K562 (cell line): ENCODE results near the gene TSKS. TPM values are rescaled to one million over a fixed set of nuclear protein-coding genes. Genes with fewer than 3 reads are reported as not detected.

Source experiments
- BRF1 ChIP-seq: IDR thresholded peaks from 3 replicates; pipeline ENCODE4 v1.6.1; 2011; ENCODE audit warnings: borderline replicate concordance, mild to moderate bottlenecking; ENCODE audit not compliant: insufficient read length; ENCODE audit errors: extremely low read depth
- CBFA2T2 ChIP-seq: fragments of 450-650 bp; conservative IDR thresholded peaks from 2 replicates; pipeline ENCODE4 v1.6.1; 2017; ENCODE audit warnings: mild to moderate bottlenecking
- CBX1 ChIP-seq: sonication (generic); IDR thresholded peaks from 2 replicates; pipeline ENCODE4 v1.6.1; 2016; ENCODE audit warnings: antibody characterized with exemption, low read depth, mild to moderate bottlenecking
- FOXK2 ChIP-seq, 2 experiments: fragments of 450-650 bp; IDR thresholded peaks in 1 of 2; conservative IDR thresholded peaks in 1 of 2; 2 replicates each; pipeline ENCODE4 v1.6.1; 2016; ENCODE audit warnings: low read depth in 2 of 2, mild to moderate bottlenecking in 1 of 2
- FUS ChIP-seq: fragments of 200-400 bp; formaldehyde crosslinking; optimal IDR thresholded peaks from 2 replicates; pipeline ENCODE3; 2017; ENCODE audit warnings: low read depth, low read length
- HDGF ChIP-seq: fragments of 450-650 bp; IDR thresholded peaks from 2 replicates; pipeline ENCODE4 v1.6.1; 2016
- MTA2 ChIP-seq: fragments of 450-650 bp; IDR thresholded peaks from 2 replicates; pipeline ENCODE4 v1.6.1; 2016; ENCODE audit warnings: low read depth
- NR2C1 ChIP-seq, 2 experiments: fragments of 450-650 bp; IDR thresholded peaks; 2 replicates each; pipeline ENCODE4 v1.6.1; 2017; ENCODE audit warnings: mild to moderate bottlenecking in 2 of 2, antibody characterized with exemption in 1 of 2, inconsistent platforms in 1 of 2, missing compliant biosample characterization in 1 of 2, missing genetic modification characterization in 1 of 2
- PCBP1 ChIP-seq: fragments of 200-400 bp; formaldehyde crosslinking; IDR thresholded peaks from 2 replicates; pipeline ENCODE4 v1.6.1; 2018; ENCODE audit warnings: mild to moderate bottlenecking, low read depth, low read length; ENCODE audit not compliant: poor library complexity, severe bottlenecking
- PHF20 ChIP-seq: fragments of 450-650 bp; IDR thresholded peaks from 2 replicates; pipeline ENCODE4 v1.6.1; 2018; ENCODE audit not compliant: partially characterized antibody
- PRMT5 ChIP-seq: sonication (generic); formaldehyde crosslinking; IDR thresholded peaks from 2 replicates; pipeline ENCODE4 v1.5.0; 2020; ENCODE audit warnings: missing genetic modification reagents
- RBM22 ChIP-seq: fragments of 200-400 bp; formaldehyde crosslinking; IDR thresholded peaks from 2 replicates; pipeline ENCODE4 v1.6.1; 2018; ENCODE audit warnings: low read length, low read depth; ENCODE audit not compliant: poor library complexity, severe bottlenecking
- RBM25 ChIP-seq: fragments of 200-400 bp; formaldehyde crosslinking; IDR thresholded peaks from 2 replicates; pipeline ENCODE4 v1.6.1; 2018; ENCODE audit warnings: low read length, low read depth, moderate library complexity; ENCODE audit not compliant: severe bottlenecking
- SUPT5H ChIP-seq: fragments of 450-650 bp; IDR thresholded peaks from 2 replicates; pipeline ENCODE4 v1.6.1; 2016
- TSC22D4 ChIP-seq: fragments of 450-650 bp; IDR thresholded peaks from 2 replicates; pipeline ENCODE4 v1.6.1; 2016; ENCODE audit warnings: missing genetic modification characterization, missing biosample characterization, control low read depth
- ZBTB7A ChIP-seq: IDR thresholded peaks from 2 replicates; pipeline ENCODE4 v1.6.1; 2011; ENCODE audit warnings: low read depth, mild to moderate bottlenecking, low read length, moderate library complexity, borderline replicate concordance; ENCODE audit not compliant: control insufficient read depth
- ZKSCAN3 ChIP-seq: fragments of 250-450 bp; sonication (Bioruptor Pico); IDR thresholded peaks from 2 replicates; pipeline ENCODE4 v1.4.0; 2020
- ZNF121 ChIP-seq: sonication (generic); formaldehyde crosslinking; conservative IDR thresholded peaks from 2 replicates; pipeline ENCODE4 v1.8.0; 2022; ENCODE audit warnings: missing genetic modification reagents
- ZNF282 ChIP-seq: sonication (generic); formaldehyde crosslinking; IDR thresholded peaks from 2 replicates; pipeline ENCODE4 v1.8.1; 2023; ENCODE audit warnings: missing genetic modification reagents
- ZNF561 ChIP-seq: fragments of 450-650 bp; formaldehyde crosslinking; conservative IDR thresholded peaks from 2 replicates; pipeline ENCODE4 v1.4.0; 2020; ENCODE audit warnings: mild to moderate bottlenecking, moderate library complexity
- ZNF57 ChIP-seq: fragments of 450-650 bp; formaldehyde crosslinking; IDR thresholded peaks from 2 replicates; pipeline ENCODE4 v1.4.0; 2020; ENCODE audit warnings: mild to moderate bottlenecking, moderate library complexity
- polyA plus RNA-seq, 8 experiments: library from polyadenylated mRNA; depleted of rRNA in 4 of 8; stranded (reverse) in 5 of 8; unstranded in 3 of 8; fragments of >200 nt; fragmentation: Nextera tagmentation in 2 of 8; fragmentation: Illumina TruSeq in 1 of 8; extraction: Ambion mirVana in 2 of 8; extraction: Trizol in 1 of 8; gene quantifications; 2 replicates each; pipeline versions ENCODE4 v1.2.1 to v1.2.3, GENCODE V29; 2011 to 2014; ENCODE audit warnings: inconsistent platforms in 1 of 8, missing spikeins in 1 of 8
- total RNA-seq, 7 experiments: library from RNA; depleted of rRNA in 6 of 7; stranded (reverse); fragments of >200 nt in 6 of 7; fragmentation: Illumina TruSeq in 2 of 7; extraction: Trizol in 2 of 7; gene quantifications; 2 replicates each; pipeline versions ENCODE4 v1.2.1 to v1.2.3, GENCODE V29; 2011 to 2021; ENCODE audit warnings: low replicate concordance in 1 of 7
- TF ChIP-seq, protein P1 (sequence below): fragments of 450-650 bp; IDR thresholded peaks from 2 replicates; pipeline ENCODE4 v1.6.1; 2016; ENCODE audit warnings: mild to moderate bottlenecking
- TF ChIP-seq, protein P2 (sequence below): fragments of 250-450 bp; sonication (Bioruptor Pico); IDR thresholded peaks from 2 replicates; pipeline ENCODE4 v1.9.0; 2021; ENCODE audit warnings: mild to moderate bottlenecking
- TF ChIP-seq, protein P3 (sequence below): fragments of 450-650 bp; IDR thresholded peaks from 2 replicates; pipeline ENCODE4 v1.6.1; 2016; ENCODE audit warnings: missing biosample characterization, missing genetic modification characterization
- TF ChIP-seq, protein P4 (sequence below): fragments of 450-650 bp; IDR thresholded peaks from 2 replicates; pipeline ENCODE4 v1.6.1; 2018; ENCODE audit not compliant: partially characterized antibody

Gene TSKS
- total and polyA plus RNA-seq, 9 of the 15 experiments (the other 6 are each of a cell fraction or from before 2014, with no cell fraction given) = 0.14 to 4.5 (median 0.80) TPM

DNA sequence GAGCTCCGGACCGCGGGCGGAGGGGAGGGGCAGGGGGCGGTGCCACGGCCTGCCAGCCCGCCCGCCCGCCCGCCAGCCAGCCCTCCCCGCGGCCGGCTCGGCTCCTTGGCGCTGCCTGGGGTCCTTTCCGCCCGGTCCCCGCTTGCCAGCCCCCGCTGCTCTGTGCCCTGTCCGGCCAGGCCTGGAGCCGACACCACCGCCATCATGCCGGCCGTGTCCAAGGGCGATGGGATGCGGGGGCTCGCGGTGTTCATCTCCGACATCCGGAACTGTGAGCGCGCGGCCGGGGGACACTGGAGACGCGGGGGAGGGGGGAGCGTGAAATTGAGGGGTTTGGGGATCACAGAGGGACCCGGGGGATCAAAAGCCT is 3.8 kb upstream of the TSKS start, which contains the start of gene AP2A1 (continued):
- no peak for TF ChIP-seq NR2C1 (IDR thresholded peaks at IDR 0.05)
- TF ChIP-seq NR2C1 (tag; IDR thresholded peaks at IDR 0.05) = no peak
- TF ChIP-seq ZNF561 (CRISPR knock-in tag) = no peak
- peak; percentile 56 for TF ChIP-seq ZBTB7A
- no peak for TF ChIP-seq ZKSCAN3
- no peak for TF ChIP-seq ZNF57
- TF ChIP-seq RBM22 = peak; percentile 28
- no peak for TF ChIP-seq CBX1
- TF ChIP-seq FOXK2 (conservative IDR thresholded peaks at IDR 0.05 in 1 of 2, IDR thresholded peaks at IDR 0.05 in 1 of 2; ENCODE audit: low read depth in 2 of 2) = no peak
- TF ChIP-seq, protein P1, sequence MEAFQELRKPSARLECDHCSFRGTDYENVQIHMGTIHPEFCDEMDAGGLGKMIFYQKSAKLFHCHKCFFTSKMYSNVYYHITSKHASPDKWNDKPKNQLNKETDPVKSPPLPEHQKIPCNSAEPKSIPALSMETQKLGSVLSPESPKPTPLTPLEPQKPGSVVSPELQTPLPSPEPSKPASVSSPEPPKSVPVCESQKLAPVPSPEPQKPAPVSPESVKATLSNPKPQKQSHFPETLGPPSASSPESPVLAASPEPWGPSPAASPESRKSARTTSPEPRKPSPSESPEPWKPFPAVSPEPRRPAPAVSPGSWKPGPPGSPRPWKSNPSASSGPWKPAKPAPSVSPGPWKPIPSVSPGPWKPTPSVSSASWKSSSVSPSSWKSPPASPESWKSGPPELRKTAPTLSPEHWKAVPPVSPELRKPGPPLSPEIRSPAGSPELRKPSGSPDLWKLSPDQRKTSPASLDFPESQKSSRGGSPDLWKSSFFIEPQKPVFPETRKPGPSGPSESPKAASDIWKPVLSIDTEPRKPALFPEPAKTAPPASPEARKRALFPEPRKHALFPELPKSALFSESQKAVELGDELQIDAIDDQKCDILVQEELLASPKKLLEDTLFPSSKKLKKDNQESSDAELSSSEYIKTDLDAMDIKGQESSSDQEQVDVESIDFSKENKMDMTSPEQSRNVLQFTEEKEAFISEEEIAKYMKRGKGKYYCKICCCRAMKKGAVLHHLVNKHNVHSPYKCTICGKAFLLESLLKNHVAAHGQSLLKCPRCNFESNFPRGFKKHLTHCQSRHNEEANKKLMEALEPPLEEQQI = no peak
- no peak for TF ChIP-seq ZNF121 (CRISPR knock-in tag)
- TF ChIP-seq MTA2 = no peak
- no peak for TF ChIP-seq BRF1
- TF ChIP-seq PRMT5 = no peak
- TF ChIP-seq, protein P2, sequence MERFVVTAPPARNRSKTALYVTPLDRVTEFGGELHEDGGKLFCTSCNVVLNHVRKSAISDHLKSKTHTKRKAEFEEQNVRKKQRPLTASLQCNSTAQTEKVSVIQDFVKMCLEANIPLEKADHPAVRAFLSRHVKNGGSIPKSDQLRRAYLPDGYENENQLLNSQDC (CRISPR knock-in tag) = no peak
- peak; percentile 60 for TF ChIP-seq SUPT5H
- no peak for TF ChIP-seq RBM25
- TF ChIP-seq, protein P3, sequence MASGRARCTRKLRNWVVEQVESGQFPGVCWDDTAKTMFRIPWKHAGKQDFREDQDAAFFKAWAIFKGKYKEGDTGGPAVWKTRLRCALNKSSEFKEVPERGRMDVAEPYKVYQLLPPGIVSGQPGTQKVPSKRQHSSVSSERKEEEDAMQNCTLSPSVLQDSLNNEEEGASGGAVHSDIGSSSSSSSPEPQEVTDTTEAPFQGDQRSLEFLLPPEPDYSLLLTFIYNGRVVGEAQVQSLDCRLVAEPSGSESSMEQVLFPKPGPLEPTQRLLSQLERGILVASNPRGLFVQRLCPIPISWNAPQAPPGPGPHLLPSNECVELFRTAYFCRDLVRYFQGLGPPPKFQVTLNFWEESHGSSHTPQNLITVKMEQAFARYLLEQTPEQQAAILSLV (tag) = no peak
- no peak for TF ChIP-seq PCBP1
- TF ChIP-seq TSC22D4 (tag) = no peak
- TF ChIP-seq PHF20 = no peak
- TF ChIP-seq CBFA2T2 = no peak
- TF ChIP-seq, protein P4, sequence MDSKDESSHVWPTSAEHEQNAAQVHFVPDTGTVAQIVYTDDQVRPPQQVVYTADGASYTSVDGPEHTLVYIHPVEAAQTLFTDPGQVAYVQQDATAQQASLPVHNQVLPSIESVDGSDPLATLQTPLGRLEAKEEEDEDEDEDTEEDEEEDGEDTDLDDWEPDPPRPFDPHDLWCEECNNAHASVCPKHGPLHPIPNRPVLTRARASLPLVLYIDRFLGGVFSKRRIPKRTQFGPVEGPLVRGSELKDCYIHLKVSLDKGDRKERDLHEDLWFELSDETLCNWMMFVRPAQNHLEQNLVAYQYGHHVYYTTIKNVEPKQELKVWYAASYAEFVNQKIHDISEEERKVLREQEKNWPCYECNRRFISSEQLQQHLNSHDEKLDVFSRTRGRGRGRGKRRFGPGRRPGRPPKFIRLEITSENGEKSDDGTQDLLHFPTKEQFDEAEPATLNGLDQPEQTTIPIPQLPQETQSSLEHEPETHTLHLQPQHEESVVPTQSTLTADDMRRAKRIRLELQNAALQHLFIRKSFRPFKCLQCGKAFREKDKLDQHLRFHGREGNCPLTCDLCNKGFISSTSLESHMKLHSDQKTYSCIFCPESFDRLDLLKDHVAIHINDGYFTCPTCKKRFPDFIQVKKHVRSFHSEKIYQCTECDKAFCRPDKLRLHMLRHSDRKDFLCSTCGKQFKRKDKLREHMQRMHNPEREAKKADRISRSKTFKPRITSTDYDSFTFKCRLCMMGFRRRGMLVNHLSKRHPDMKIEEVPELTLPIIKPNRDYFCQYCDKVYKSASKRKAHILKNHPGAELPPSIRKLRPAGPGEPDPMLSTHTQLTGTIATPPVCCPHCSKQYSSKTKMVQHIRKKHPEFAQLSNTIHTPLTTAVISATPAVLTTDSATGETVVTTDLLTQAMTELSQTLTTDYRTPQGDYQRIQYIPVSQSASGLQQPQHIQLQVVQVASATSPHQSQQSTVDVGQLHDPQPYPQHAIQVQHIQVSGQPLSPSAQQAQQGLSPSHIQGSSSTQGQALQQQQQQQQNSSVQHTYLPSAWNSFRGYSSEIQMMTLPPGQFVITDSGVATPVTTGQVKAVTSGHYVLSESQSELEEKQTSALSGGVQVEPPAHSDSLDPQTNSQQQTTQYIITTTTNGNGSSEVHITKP = no peak
- no peak for TF ChIP-seq FUS
- no peak for TF ChIP-seq ZNF282 (CRISPR knock-in tag)
- no peak for TF ChIP-seq HDGF
